ENCODE results near the gene ARMC8.

DNA sequence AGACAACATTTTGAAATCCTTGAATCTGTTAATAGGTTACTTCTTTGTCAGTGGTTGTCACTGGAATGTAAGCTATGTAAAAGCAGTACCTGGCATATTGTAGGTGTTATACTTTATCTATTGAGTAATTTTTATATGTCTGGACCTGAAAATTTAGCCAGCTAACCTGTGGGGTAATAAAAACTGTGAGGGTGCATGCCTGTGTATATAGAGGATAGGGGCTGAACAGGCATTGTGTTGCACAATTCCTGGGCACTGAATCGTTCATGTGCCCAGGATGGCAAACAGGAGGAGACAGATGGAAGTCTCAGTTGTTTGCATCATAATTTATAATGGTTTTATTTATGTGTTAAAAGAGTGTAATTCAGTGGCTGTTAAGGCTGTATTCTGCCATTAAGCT, 67.1 kb downstream of the ARMC8 start:
- TF ChIP-seq, protein P1, sequence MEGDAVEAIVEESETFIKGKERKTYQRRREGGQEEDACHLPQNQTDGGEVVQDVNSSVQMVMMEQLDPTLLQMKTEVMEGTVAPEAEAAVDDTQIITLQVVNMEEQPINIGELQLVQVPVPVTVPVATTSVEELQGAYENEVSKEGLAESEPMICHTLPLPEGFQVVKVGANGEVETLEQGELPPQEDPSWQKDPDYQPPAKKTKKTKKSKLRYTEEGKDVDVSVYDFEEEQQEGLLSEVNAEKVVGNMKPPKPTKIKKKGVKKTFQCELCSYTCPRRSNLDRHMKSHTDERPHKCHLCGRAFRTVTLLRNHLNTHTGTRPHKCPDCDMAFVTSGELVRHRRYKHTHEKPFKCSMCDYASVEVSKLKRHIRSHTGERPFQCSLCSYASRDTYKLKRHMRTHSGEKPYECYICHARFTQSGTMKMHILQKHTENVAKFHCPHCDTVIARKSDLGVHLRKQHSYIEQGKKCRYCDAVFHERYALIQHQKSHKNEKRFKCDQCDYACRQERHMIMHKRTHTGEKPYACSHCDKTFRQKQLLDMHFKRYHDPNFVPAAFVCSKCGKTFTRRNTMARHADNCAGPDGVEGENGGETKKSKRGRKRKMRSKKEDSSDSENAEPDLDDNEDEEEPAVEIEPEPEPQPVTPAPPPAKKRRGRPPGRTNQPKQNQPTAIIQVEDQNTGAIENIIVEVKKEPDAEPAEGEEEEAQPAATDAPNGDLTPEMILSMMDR (IDR thresholded peaks at IDR 0.05; ENCODE audit: borderline replicate concordance, extremely low read depth, low read length, poor library complexity, severe bottlenecking): no peak
- no peak for TF ChIP-seq EZH2 (IDR thresholded peaks at IDR 0.05; ENCODE audit: borderline replicate concordance, low read depth, low read length, severe bottlenecking)
